GM12878 (cell line): ENCODE measurements around the gene RFPL2. TPM values are rescaled to one million over a fixed set of nuclear protein-coding genes. Genes with fewer than 3 reads are reported as not detected.

Experiments
- ATAC-seq: fragments of 200-7000 bp; cut with Tn5 transposase; 3 replicates; pipeline ENCODE4 v1.9.1; 2020; ENCODE audit warnings: mild to moderate bottlenecking, moderate library complexity
- BruUV-seq: library from RNA; stranded (reverse); fragments of 400-500 nt; replicated peaks from 2 replicates; lab custom pipeline; 2021; lab: Mats Ljungman, UMichigan
- CTCF ChIA-PET: fragments of 300-600 bp; sonication (Branson Sonifier 250); formaldehyde crosslinking; extraction: SDS; loops from one replicate; lab custom pipeline; 2021; ENCODE audit warnings: inconsistent platforms; lab: Yijun Ruan, JAX
- POLR2A ChIA-PET: fragments of 350-600 bp; formaldehyde crosslinking; extraction: SDS; loops from one replicate; lab custom pipeline; 2021; ENCODE audit warnings: inconsistent platforms; lab: Charles Lee
- RAD21 ChIA-PET: fragments of 300-600 bp; sonication (Branson Sonifier 250); formaldehyde crosslinking; loops from one replicate; lab custom pipeline; 2023; ENCODE audit warnings: antibody characterized with exemption; ENCODE audit not compliant: unreplicated experiment; lab: Charles Lee
- SMC1A ChIA-PET: fragments of 300-600 bp; sonication (Branson Sonifier 250); formaldehyde crosslinking; loops from one replicate; lab custom pipeline; 2023; ENCODE audit not compliant: unreplicated experiment, uncharacterized antibody; lab: Charles Lee
- DNase-seq: peaks from one replicate; pipeline ENCODE4 v3.0.0-alpha.2; 2011; ENCODE audit warnings: low read depth, low spot score
- FAIRE-seq: peaks from 3 replicates; lab custom pipeline; 2011; peaks lifted over from hg19 to GRCh38; lab: Jason Lieb, UNC
- H2AFZ ChIP-seq: 2 replicates; pipeline ENCODE4 v1.6.0; 2011; ENCODE audit warnings: low read depth, low read length, control low read depth; ENCODE audit not compliant: control insufficient read depth
- H3K27ac ChIP-seq: 2 replicates; pipeline ENCODE4 v1.5.1; 2011; ENCODE audit warnings: control low read depth; ENCODE audit not compliant: control insufficient read depth, insufficient read depth
- H3K27me3 ChIP-seq, 2 experiments: replicated peaks in 1 of 2; 2 replicates each; pipeline versions ENCODE4 v1.6.0 to v1.6.1; 2011; ENCODE audit warnings: low read length in 1 of 2; ENCODE audit not compliant: control insufficient read depth in 2 of 2, insufficient read depth in 2 of 2
- H3K36me3 ChIP-seq, 2 experiments: 2 replicates each; pipeline ENCODE4 v1.5.1; 2011; ENCODE audit warnings: low read length in 1 of 2; ENCODE audit not compliant: control insufficient read depth in 2 of 2, insufficient read depth in 2 of 2
- H3K4me1 ChIP-seq: 2 replicates; pipeline ENCODE4 v1.6.1; 2011; ENCODE audit warnings: mild to moderate bottlenecking, low read length, moderate library complexity, mixed read lengths; ENCODE audit not compliant: control insufficient read depth, insufficient read depth
- H3K4me2 ChIP-seq: 2 replicates; pipeline ENCODE4 v1.6.0; 2011; ENCODE audit warnings: control low read depth; ENCODE audit not compliant: control insufficient read depth, insufficient read depth
- H3K4me3 ChIP-seq: fragments of 200-600 bp; sonication (generic); 2 replicates; pipeline ENCODE4 v1.5.1; 2016
- H3K79me2 ChIP-seq: 2 replicates; pipeline ENCODE4 v1.6.0; 2011; ENCODE audit warnings: low read length; ENCODE audit not compliant: control insufficient read depth, insufficient read depth
- H3K9ac ChIP-seq: 2 replicates; pipeline ENCODE4 v1.8.0; 2011; ENCODE audit warnings: low read length, control low read depth, mixed read lengths; ENCODE audit not compliant: control insufficient read depth, insufficient read depth
- H3K9me3 ChIP-seq: replicated peaks from 3 replicates; pipeline ENCODE4 v1.5.1; 2011; ENCODE audit warnings: mild to moderate bottlenecking, low read length; ENCODE audit not compliant: control insufficient read depth, insufficient read depth
- H4K20me1 ChIP-seq: 2 replicates; pipeline ENCODE4 v1.6.0; 2011; ENCODE audit not compliant: control insufficient read depth, insufficient read depth
- CREM ChIP-seq: IDR thresholded peaks from 2 replicates; pipeline ENCODE4 v1.6.1; 2014; ENCODE audit warnings: antibody characterized with exemption, low read depth
- YBX1 ChIP-seq: fragments of 450-650 bp; IDR thresholded peaks from 2 replicates; pipeline ENCODE4 v1.6.1; 2016; ENCODE audit warnings: antibody characterized with exemption
- WGBS: methylation state at CpG from one replicate; pipeline ENCODE4 v1.1.6; 2016; ENCODE audit warnings: low lambda C conversion rate; ENCODE audit not compliant: insufficient replicate concordance, insufficient coverage; ENCODE audit errors: missing lambda C conversion rate; 5-methylcytosine and 5-hydroxymethylcytosine counted together
- in situ Hi-C: fragments of 300-500 bp; cut with MboI; formaldehyde crosslinking; loops from 9 replicates; pipeline ENCODE4 v1.14.3; 2018; ENCODE audit warnings: mixed read lengths
- intact Hi-C: fragments of 100-400 bp; cut with micrococcal nuclease; formaldehyde crosslinking; loops from one replicate; pipeline ENCODE4 v1.14.2; 2022; ENCODE audit not compliant: unreplicated experiment
- polyA plus RNA-seq, 11 experiments: library from polyadenylated mRNA; depleted of rRNA in 4 of 11; unstranded in 6 of 11; stranded (reverse) in 5 of 11; fragments of >200 nt; fragmentation: Nextera tagmentation in 4 of 11; fragmentation: Illumina TruSeq in 1 of 11; extraction: Ambion mirVana in 4 of 11; extraction: Trizol in 1 of 11; gene quantifications; 1 replicate in 1 of 11; 2 replicates in 10 of 11; pipeline versions ENCODE4 v1.2.1 to v1.2.3, GENCODE V29; 2011 to 2016; ENCODE audit warnings: inconsistent platforms in 2 of 11, missing spikeins in 2 of 11, low read depth in 1 of 11
- total RNA-seq, 4 experiments: library from RNA; depleted of rRNA in 3 of 4; stranded (reverse); fragments of >200 nt in 3 of 4; fragmentation: Illumina TruSeq in 1 of 4; extraction: Trizol in 1 of 4; gene quantifications; 2 replicates each; pipeline versions ENCODE4 v1.2.1 to v1.2.3, GENCODE V29; 2013 to 2021
- TF ChIP-seq, protein P1 (sequence below): fragments of 450-650 bp; conservative IDR thresholded peaks from 2 replicates; pipeline ENCODE4 v1.6.1; 2017; ENCODE audit warnings: mild to moderate bottlenecking, moderate library complexity
- TF ChIP-seq, protein P2 (sequence below): fragments of 150-350 bp; IDR thresholded peaks from 2 replicates; pipeline ENCODE4 v1.6.1; 2014; ENCODE audit warnings: mild to moderate bottlenecking, low read depth, low read length

Gene RFPL2
- total and polyA plus RNA-seq, 10 of the 15 experiments (the other 5 are each of a cell fraction or from before 2014, with no cell fraction given), result not detected

DNA sequence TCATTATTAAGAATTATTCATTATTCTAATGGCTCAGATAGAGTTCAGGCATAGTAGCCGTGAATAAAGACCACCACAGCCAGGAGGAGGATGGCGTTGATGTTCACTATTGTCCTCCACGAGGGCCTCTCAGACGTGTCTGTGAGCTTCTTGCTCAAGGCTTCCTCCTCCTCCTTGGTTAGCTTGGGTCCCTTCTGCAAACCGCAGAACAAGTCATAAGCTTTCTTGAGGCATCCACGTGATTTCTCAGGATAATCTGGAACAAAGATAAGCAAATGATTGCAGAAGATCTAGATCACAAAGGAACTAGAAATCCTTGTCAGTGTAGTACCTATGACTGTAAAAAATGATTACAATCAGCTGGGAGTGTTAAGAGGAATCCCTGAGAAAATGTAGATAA, 13.6 kb upstream of the RFPL2 start:
- RAD21 ChIA-PET, result no interaction called here
- DNase-seq, result no peak
- H2AFZ ChIP-seq, result no peak overlapping the region
- CTCF ChIA-PET, result interaction anchor here (0.8 kb wide), 1 partner anchor 248 kb away, joined by 3 read pairs; no protein-coding TSS in a partner anchor
- TF ChIP-seq, protein P1, sequence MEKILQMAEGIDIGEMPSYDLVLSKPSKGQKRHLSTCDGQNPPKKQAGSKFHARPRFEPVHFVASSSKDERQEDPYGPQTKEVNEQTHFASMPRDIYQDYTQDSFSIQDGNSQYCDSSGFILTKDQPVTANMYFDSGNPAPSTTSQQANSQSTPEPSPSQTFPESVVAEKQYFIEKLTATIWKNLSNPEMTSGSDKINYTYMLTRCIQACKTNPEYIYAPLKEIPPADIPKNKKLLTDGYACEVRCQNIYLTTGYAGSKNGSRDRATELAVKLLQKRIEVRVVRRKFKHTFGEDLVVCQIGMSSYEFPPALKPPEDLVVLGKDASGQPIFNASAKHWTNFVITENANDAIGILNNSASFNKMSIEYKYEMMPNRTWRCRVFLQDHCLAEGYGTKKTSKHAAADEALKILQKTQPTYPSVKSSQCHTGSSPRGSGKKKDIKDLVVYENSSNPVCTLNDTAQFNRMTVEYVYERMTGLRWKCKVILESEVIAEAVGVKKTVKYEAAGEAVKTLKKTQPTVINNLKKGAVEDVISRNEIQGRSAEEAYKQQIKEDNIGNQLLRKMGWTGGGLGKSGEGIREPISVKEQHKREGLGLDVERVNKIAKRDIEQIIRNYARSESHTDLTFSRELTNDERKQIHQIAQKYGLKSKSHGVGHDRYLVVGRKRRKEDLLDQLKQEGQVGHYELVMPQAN, result no peak
- TF ChIP-seq YBX1, result no peak
- TF ChIP-seq, protein P2, sequence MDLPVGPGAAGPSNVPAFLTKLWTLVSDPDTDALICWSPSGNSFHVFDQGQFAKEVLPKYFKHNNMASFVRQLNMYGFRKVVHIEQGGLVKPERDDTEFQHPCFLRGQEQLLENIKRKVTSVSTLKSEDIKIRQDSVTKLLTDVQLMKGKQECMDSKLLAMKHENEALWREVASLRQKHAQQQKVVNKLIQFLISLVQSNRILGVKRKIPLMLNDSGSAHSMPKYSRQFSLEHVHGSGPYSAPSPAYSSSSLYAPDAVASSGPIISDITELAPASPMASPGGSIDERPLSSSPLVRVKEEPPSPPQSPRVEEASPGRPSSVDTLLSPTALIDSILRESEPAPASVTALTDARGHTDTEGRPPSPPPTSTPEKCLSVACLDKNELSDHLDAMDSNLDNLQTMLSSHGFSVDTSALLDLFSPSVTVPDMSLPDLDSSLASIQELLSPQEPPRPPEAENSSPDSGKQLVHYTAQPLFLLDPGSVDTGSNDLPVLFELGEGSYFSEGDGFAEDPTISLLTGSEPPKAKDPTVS, result no peak
- no peak for TF ChIP-seq CREM
- no peak overlapping the region for H3K9ac ChIP-seq
- H3K27me3 ChIP-seq, result no peaks in the 10 kb centered on the region
- H3K4me2 ChIP-seq, result no peak overlapping the region
- no peaks in the 10 kb centered on the region for H3K36me3 ChIP-seq
- H3K27ac ChIP-seq, result no peak overlapping the region
- no peaks in the 10 kb centered on the region for H4K20me1 ChIP-seq
- in situ Hi-C loops, result no loop called here
- no TSS peak for BruUV-seq
- H3K79me2 ChIP-seq, result no peaks in the 10 kb centered on the region
- H3K4me3 ChIP-seq, result no peak overlapping the region
- H3K4me1 ChIP-seq, result no peaks in the 10 kb centered on the region
- SMC1A ChIA-PET, result no interaction called here
- H3K9me3 ChIP-seq, result no peaks in the 10 kb centered on the region
- no peak for ATAC-seq
- POLR2A ChIA-PET, result no interaction called here
- no peak for FAIRE-seq
- intact Hi-C loops, result no loop called here
- WGBS, result 32% methylated on average over 6 of the region's 6 CpGs
